ENCODE results near the gene CWC27. TPM values are rescaled to one million over a fixed set of nuclear protein-coding genes. Genes with fewer than 3 reads are reported as not detected.
A peak's percentile ranks its signal among the peaks of the same experiment; 100 is the strongest.

The CWC27 gene
- total RNA-seq, 4 donors from 2014 or later: 8.8 to 38.1 (median 17.6) TPM

GRCh38 chr5:64767959-64768357, 772 bp upstream of the CWC27 start:
- Histone ChIP-seq H3K27ac (peak overlapping the region; percentile 78 to 89 (median 87)), H3K36me3 (peaks cover 0 to 12% (median 0%) of the 10 kb centered on the region in 3 donors), H3K4me1 (peaks cover 0 to 67% (median 22%) of the 10 kb centered on the region in 4 donors), H3K9me3 (no peaks in the 10 kb centered on the region), H3K4me3 (peak overlapping the region; percentile 70 to 89 (median 78)), H3K27me3 (no peaks in the 10 kb centered on the region)
- DNase-seq (ENCODE audit: low spot score in 2 of 2): peak in 1 of 2 donors; percentile 17
- WGBS, 2 donors: 0 to 1% methylated on average over 10 of the region's 10 CpGs
- TF ChIP-seq CTCF (IDR thresholded peaks at IDR 0.05) (no peak), EP300 (IDR thresholded peaks at IDR 0.05) (no peak), POLR2A (IDR thresholded peaks at IDR 0.05) (no peak)

- Histone ChIP-seq H3K4me3 (peak overlapping the region; percentile 70 to 89 (median 78)), H3K27ac (no peak overlapping the region), H3K4me1 (peaks cover 0 to 65% (median 23%) of the 10 kb centered on the region in 4 donors), H3K36me3 (no peaks in the 10 kb centered on the region), H3K27me3 (no peaks in the 10 kb centered on the region), H3K9me3 (no peaks in the 10 kb centered on the region)
- TF ChIP-seq POLR2A (IDR thresholded peaks at IDR 0.05) (no peak), EP300 (IDR thresholded peaks at IDR 0.05) (no peak), CTCF (IDR thresholded peaks at IDR 0.05) (no peak)
- no peak for DNase-seq (ENCODE audit: low spot score in 2 of 2)
These were observed 1.1 kb downstream of the CWC27 start for GRCh38 chr5:64769855-64770254.

- 90 to 91% methylated on average over 4 of the region's 4 CpGs for WGBS, 2 donors
- H3K27me3 ChIP-seq: no peaks in the 10 kb centered on the region
These were observed 3.0 kb downstream of the CWC27 start for GRCh38 chr5:64771736-64772135.

GRCh38 chr5:64773533-64773932, 4.8 kb downstream of the CWC27 start:
- Histone ChIP-seq H3K4me1 (peaks cover 0 to 36% (median 10%) of the 10 kb centered on the region in 4 donors), H3K36me3 (peaks cover 0 to 7% (median 0%) of the 10 kb centered on the region in 3 donors), H3K27me3 (no peaks in the 10 kb centered on the region), H3K9me3 (no peaks in the 10 kb centered on the region), H3K4me3 (no peak overlapping the region), H3K27ac (no peak overlapping the region)
- no peak for TF ChIP-seq EP300 (IDR thresholded peaks at IDR 0.05)
- no peak for TF ChIP-seq CTCF (IDR thresholded peaks at IDR 0.05)
- TF ChIP-seq POLR2A (IDR thresholded peaks at IDR 0.05): no peak
- no peak for DNase-seq (ENCODE audit: low spot score in 2 of 2)
- 71 to 80% methylated on average over 1 of the region's 1 CpG for whole genome bisulfite sequencing, 2 donors

More at GRCh38 chr5:64771736-64772135, 3.0 kb downstream of the CWC27 start:
- Histone ChIP-seq H3K4me3 (no peak overlapping the region), H3K27ac (no peak overlapping the region), H3K4me1 (peaks cover 0 to 46% (median 19%) of the 10 kb centered on the region in 4 donors), H3K9me3 (no peaks in the 10 kb centered on the region), H3K36me3 (peaks cover 0 to 7% (median 0%) of the 10 kb centered on the region in 3 donors)
- TF ChIP-seq CTCF (IDR thresholded peaks at IDR 0.05) (no peak), EP300 (IDR thresholded peaks at IDR 0.05) (no peak), POLR2A (IDR thresholded peaks at IDR 0.05) (no peak)
- DNase-seq (ENCODE audit: low spot score in 2 of 2): no peak

- H3K4me1 ChIP-seq: peaks cover 0 to 25% (median 3%) of the 10 kb centered on the region in 4 donors
- WGBS, 2 donors: 74% methylated on average over 1 of the region's 1 CpG
- H3K27ac ChIP-seq: no peak overlapping the region
- H3K36me3 ChIP-seq: peaks cover 0 to 7% (median 0%) of the 10 kb centered on the region in 3 donors
- TF ChIP-seq EP300 (IDR thresholded peaks at IDR 0.05): no peak
- no peak for TF ChIP-seq CTCF (IDR thresholded peaks at IDR 0.05)
- TF ChIP-seq POLR2A (IDR thresholded peaks at IDR 0.05): no peak
- no peaks in the 10 kb centered on the region for H3K9me3 ChIP-seq
- no peak for DNase-seq (ENCODE audit: low spot score in 2 of 2)
- no peak overlapping the region for H3K4me3 ChIP-seq
- H3K27me3 ChIP-seq: no peaks in the 10 kb centered on the region
These were observed 6.6 kb downstream of the CWC27 start for GRCh38 chr5:64775291-64775690.
